Upper lobe of left lung (tissue), 4 donors: ENCODE results near the gene NAA25.

Experiments
- CTCF ChIP-seq, 6 experiments: fragments of 450-650 bp in 4 of 6; fragments of 200-600 bp in 2 of 6; sonication (generic) in 2 of 6; IDR thresholded peaks; one replicate each; pipeline ENCODE4 v1.5.1; 2016 to 2019; ENCODE audit warnings: antibody characterized with exemption in 6 of 6
- EP300 ChIP-seq, 4 donors: sonication (generic); formaldehyde crosslinking; IDR thresholded peaks; one replicate each; pipeline ENCODE4 v1.5.1; 2017; ENCODE audit warnings: antibody characterized with exemption in 4 of 4, control low read depth in 2 of 4
- POLR2A ChIP-seq, 4 donors: fragments of 450-650 bp; IDR thresholded peaks; one replicate each; pipeline ENCODE4 v1.5.1; 2016 to 2017; ENCODE audit warnings: antibody characterized with exemption in 4 of 4, mild to moderate bottlenecking in 2 of 4
- POLR2AphosphoS5 ChIP-seq, 2 donors: sonication (generic); formaldehyde crosslinking; IDR thresholded peaks; one replicate each; pipeline ENCODE4 v1.5.1; 2017; ENCODE audit warnings: antibody characterized with exemption in 2 of 2

- TF ChIP-seq POLR2A (IDR thresholded peaks at IDR 0.05) (no peak), CTCF (IDR thresholded peaks at IDR 0.05) (no peak), POLR2AphosphoS5 (IDR thresholded peaks at IDR 0.05) (no peak), EP300 (IDR thresholded peaks at IDR 0.05) (no peak)
These were observed 18.3 kb upstream of the NAA25 start for GRCh38 chr12:112126911-112127310.
